ENCODE measurements around the gene HNRNPDL. TPM values are rescaled to one million over a fixed set of nuclear protein-coding genes. Genes with fewer than 3 reads are reported as not detected.
A peak's percentile ranks its signal among the peaks of the same experiment; 100 is the strongest.

HNRNPDL gene
- total and polyA plus RNA-seq, 2 of the 13 experiments (the other 11 are each of a cell fraction or from before 2014, with no cell fraction given) = 167 to 414 TPM

DNA sequence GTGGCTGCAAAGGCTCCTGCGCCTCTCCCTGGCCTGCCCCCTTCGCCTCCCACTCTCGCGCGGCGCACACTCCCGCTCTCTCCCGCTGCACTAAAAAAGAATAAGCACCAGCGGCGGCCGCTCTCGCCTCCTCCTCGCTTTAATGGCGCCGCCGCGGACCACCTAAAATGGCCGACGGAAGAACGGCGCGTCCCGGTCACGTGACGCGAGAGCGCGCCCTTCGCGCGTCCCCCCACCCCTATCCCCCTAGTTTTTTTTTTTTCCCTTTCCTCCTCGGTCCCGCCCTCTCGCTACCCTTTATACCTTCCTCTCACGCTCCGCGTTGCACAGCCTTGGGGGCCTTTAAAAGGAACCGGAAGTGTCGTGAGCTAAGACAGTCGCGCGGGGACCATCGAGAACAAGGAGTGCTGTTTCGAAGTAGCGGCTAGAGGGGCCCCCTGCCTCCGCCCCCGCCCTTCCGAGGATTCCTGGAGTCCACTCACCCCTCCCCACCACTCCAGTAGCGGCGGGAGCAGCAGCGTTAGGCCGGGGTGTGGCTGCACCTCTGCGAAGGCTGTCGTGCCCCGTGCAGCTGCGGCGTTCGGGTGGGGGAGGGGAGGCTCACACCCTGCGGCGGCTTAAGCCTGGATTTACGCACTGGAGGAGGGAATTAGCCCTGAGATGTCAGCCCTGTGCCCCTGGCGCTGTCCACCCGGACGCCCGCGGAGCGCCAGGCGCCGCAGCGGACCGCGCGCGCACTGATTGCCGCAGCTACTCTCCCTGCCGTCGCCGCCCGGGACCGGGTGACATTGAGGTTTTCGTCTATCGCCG lies 56.2 kb downstream of the HNRNPDL start, which contains the start of gene HNRNPD (continued):
- TF ChIP-seq, protein P1, sequence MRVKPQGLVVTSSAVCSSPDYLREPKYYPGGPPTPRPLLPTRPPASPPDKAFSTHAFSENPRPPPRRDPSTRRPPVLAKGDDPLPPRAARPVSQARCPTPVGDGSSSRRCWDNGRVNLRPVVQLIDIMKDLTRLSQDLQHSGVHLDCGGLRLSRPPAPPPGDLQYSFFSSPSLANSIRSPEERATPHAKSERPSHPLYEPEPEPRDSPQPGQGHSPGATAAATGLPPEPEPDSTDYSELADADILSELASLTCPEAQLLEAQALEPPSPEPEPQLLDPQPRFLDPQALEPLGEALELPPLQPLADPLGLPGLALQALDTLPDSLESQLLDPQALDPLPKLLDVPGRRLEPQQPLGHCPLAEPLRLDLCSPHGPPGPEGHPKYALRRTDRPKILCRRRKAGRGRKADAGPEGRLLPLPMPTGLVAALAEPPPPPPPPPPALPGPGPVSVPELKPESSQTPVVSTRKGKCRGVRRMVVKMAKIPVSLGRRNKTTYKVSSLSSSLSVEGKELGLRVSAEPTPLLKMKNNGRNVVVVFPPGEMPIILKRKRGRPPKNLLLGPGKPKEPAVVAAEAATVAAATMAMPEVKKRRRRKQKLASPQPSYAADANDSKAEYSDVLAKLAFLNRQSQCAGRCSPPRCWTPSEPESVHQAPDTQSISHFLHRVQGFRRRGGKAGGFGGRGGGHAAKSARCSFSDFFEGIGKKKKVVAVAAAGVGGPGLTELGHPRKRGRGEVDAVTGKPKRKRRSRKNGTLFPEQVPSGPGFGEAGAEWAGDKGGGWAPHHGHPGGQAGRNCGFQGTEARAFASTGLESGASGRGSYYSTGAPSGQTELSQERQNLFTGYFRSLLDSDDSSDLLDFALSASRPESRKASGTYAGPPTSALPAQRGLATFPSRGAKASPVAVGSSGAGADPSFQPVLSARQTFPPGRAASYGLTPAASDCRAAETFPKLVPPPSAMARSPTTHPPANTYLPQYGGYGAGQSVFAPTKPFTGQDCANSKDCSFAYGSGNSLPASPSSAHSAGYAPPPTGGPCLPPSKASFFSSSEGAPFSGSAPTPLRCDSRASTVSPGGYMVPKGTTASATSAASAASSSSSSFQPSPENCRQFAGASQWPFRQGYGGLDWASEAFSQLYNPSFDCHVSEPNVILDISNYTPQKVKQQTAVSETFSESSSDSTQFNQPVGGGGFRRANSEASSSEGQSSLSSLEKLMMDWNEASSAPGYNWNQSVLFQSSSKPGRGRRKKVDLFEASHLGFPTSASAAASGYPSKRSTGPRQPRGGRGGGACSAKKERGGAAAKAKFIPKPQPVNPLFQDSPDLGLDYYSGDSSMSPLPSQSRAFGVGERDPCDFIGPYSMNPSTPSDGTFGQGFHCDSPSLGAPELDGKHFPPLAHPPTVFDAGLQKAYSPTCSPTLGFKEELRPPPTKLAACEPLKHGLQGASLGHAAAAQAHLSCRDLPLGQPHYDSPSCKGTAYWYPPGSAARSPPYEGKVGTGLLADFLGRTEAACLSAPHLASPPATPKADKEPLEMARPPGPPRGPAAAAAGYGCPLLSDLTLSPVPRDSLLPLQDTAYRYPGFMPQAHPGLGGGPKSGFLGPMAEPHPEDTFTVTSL (CRISPR knock-in tag; IDR thresholded peaks at IDR 0.05; ENCODE audit: borderline replicate concordance) = peak; percentile 51; the same call in 1 of the 2 replicates
- TF ChIP-seq TOE1 (CRISPR knock-in tag; IDR thresholded peaks at IDR 0.05) (peak; percentile 69; the same call in 1 of the 2 replicates), SP1 (IDR thresholded peaks at IDR 0.05) (no peak), SP1 (CRISPR knock-in tag; IDR thresholded peaks at IDR 0.05) (no peak; the same call in 1 of the 2 replicates), NR2F2 (IDR thresholded peaks at IDR 0.05; ENCODE audit: borderline replicate concordance, low read depth) (peak; percentile 15; the same call in 1 of the 2 replicates), FOXK1 (CRISPR knock-in tag; IDR thresholded peaks at IDR 0.05; ENCODE audit: borderline replicate concordance, low read depth) (peak; percentile 65), ZNF274 (CRISPR knock-in tag; IDR thresholded peaks at IDR 0.05) (peak; percentile 91), ATRX (CRISPR knock-in tag; IDR thresholded peaks at IDR 0.05; ENCODE audit: borderline replicate concordance) (no peak), JUNB (CRISPR knock-in tag; IDR thresholded peaks at IDR 0.05; ENCODE audit: borderline replicate concordance) (peak; percentile 38; the same call in 1 of the 2 replicates), REPIN1 (CRISPR knock-in tag; IDR thresholded peaks at IDR 0.05; ENCODE audit: borderline replicate concordance, low read depth) (peak; percentile 97), ZFP36 (IDR thresholded peaks at IDR 0.05; ENCODE audit: borderline replicate concordance, low read depth, low read length, partially characterized antibody) (no peak), RCOR2 (CRISPR knock-in tag; IDR thresholded peaks at IDR 0.05) (no peak; the same call in 1 of the 2 replicates), MAFG (CRISPR knock-in tag; IDR thresholded peaks at IDR 0.05) (no peak), NONO (IDR thresholded peaks at IDR 0.05) (no peak), NONO (CRISPR knock-in tag; conservative IDR thresholded peaks at IDR 0.05) (peak; percentile 98), ZNF33B (CRISPR knock-in tag; IDR thresholded peaks at IDR 0.05) (0 out of 2 replicates have a peak, but pooled peaks have one; percentile 24), ZMYM2 (CRISPR knock-in tag; IDR thresholded peaks at IDR 0.05) (peak; percentile 78), ZNF777 (CRISPR knock-in tag; IDR thresholded peaks at IDR 0.05) (peak; percentile 93), ZSCAN22 (CRISPR knock-in tag; IDR thresholded peaks at IDR 0.05) (0 out of 2 replicates have a peak, but pooled peaks have one; percentile 65), TCF7 (IDR thresholded peaks at IDR 0.05; ENCODE audit: low read depth) (peak; percentile 23; the same call in 1 of the 2 replicates)
- TF ChIP-seq, protein P2, sequence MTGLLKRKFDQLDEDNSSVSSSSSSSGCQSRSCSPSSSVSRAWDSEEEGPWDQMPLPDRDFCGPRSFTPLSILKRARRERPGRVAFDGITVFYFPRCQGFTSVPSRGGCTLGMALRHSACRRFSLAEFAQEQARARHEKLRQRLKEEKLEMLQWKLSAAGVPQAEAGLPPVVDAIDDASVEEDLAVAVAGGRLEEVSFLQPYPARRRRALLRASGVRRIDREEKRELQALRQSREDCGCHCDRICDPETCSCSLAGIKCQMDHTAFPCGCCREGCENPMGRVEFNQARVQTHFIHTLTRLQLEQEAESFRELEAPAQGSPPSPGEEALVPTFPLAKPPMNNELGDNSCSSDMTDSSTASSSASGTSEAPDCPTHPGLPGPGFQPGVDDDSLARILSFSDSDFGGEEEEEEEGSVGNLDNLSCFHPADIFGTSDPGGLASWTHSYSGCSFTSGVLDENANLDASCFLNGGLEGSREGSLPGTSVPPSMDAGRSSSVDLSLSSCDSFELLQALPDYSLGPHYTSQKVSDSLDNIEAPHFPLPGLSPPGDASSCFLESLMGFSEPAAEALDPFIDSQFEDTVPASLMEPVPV (CRISPR knock-in tag; IDR thresholded peaks at IDR 0.05) = peak; percentile 80; the same call in 1 of the 2 replicates
